Prostate gland (tissue), 2 donors: ENCODE results near the gene HTR3E. TPM values are rescaled to one million over a fixed set of nuclear protein-coding genes. Genes with fewer than 3 reads are reported as not detected.

Experiments
- DNase-seq: peaks from one replicate; pipeline ENCODE4 v3.0.0-alpha.2; 2019; ENCODE audit warnings: low spot score
- H3K27ac ChIP-seq, 2 donors: fragments of 200-600 bp; sonication (generic); 2 replicates each; pipeline ENCODE4 v1.5.1; 2017 to 2019
- H3K27me3 ChIP-seq: fragments of 200-600 bp; sonication (generic); replicated peaks from 2 replicates; pipeline ENCODE4 v1.5.1; 2019; ENCODE audit not compliant: insufficient read depth
- H3K36me3 ChIP-seq, 2 donors: fragments of 200-600 bp; sonication (generic); 1 replicate in 1 of 2; 2 replicates in 1 of 2; pipeline versions ENCODE4 v1.5.1 to v1.8.1; 2017 to 2019
- H3K4me1 ChIP-seq: fragments of 200-600 bp; sonication (generic); replicated peaks from 2 replicates; pipeline ENCODE4 v1.5.1; 2019
- H3K4me3 ChIP-seq, 2 donors: fragments of 200-600 bp; sonication (generic); 2 replicates each; pipeline ENCODE4 v1.5.1; 2017 to 2019
- H3K9me3 ChIP-seq: fragments of 200-600 bp; sonication (generic); 2 replicates; pipeline ENCODE4 v1.5.1; 2017
- CTCF ChIP-seq, 4 experiments: fragments of 200-600 bp in 2 of 4; fragments of 450-650 bp in 2 of 4; sonication (generic) in 2 of 4; IDR thresholded peaks; 1 replicate in 3 of 4; 2 replicates in 1 of 4; pipeline ENCODE4 v1.5.1; 2016 to 2019; ENCODE audit warnings: antibody characterized with exemption in 4 of 4, mild to moderate bottlenecking in 2 of 4, moderate library complexity in 2 of 4
- POLR2A ChIP-seq: fragments of 450-650 bp; IDR thresholded peaks from one replicate; pipeline ENCODE4 v1.6.1; 2016; ENCODE audit warnings: antibody characterized with exemption, mild to moderate bottlenecking
- POLR2AphosphoS5 ChIP-seq: sonication (generic); formaldehyde crosslinking; IDR thresholded peaks from one replicate; pipeline ENCODE4 v1.6.1; 2017; ENCODE audit warnings: antibody characterized with exemption
- WGBS: methylation state at CpG from one replicate; pipeline ENCODE4 v1.1.5; 2018; 5-methylcytosine and 5-hydroxymethylcytosine counted together
- intact Hi-C: fragments of 100-400 bp; cut with DNase I; formaldehyde crosslinking; loops from one replicate; pipeline ENCODE4 v1.14.2; 2022
- total RNA-seq, 2 donors: library from RNA; depleted of rRNA; stranded (reverse); fragments of >200 nt; gene quantifications; one replicate each; pipeline ENCODE4 v1.1.0, GENCODE V29; 2016

HTR3E gene
- total RNA-seq, 2 donors from 2014 or later = not detected

GRCh38 chr3:184082034-184082433, 14.8 kb upstream of the HTR3E start:
- H3K4me3 ChIP-seq = no peak overlapping the region

GRCh38 chr3:184082465-184082864, 14.4 kb upstream of the HTR3E start:
- no peaks in the 10 kb centered on the region for H3K36me3 ChIP-seq
- no peaks in the 10 kb centered on the region for H3K27me3 ChIP-seq
- H3K9me3 ChIP-seq = no peaks in the 10 kb centered on the region
- H3K4me1 ChIP-seq = no peaks in the 10 kb centered on the region
- 60% methylated on average over 2 of the region's 2 CpGs for WGBS
- intact Hi-C loops = no loop called here
- DNase-seq = no peak
- H3K4me3 ChIP-seq = no peak overlapping the region
- H3K27ac ChIP-seq = no peak overlapping the region
- TF ChIP-seq POLR2A = no peak

More at GRCh38 chr3:184082034-184082433, 14.8 kb upstream of the HTR3E start:
- no peaks in the 10 kb centered on the region for H3K4me1 ChIP-seq
- no peak for TF ChIP-seq CTCF (IDR thresholded peaks at IDR 0.05)
- no peak for TF ChIP-seq POLR2A
- no peak for TF ChIP-seq POLR2AphosphoS5
- H3K27ac ChIP-seq = no peak overlapping the region
- intact Hi-C loops = no loop called here
- no peaks in the 10 kb centered on the region for H3K36me3 ChIP-seq
- WGBS = 89% methylated on average over 10 of the region's 10 CpGs
- no peaks in the 10 kb centered on the region for H3K9me3 ChIP-seq
- no peaks in the 10 kb centered on the region for H3K27me3 ChIP-seq
- DNase-seq = no peak

- 32% methylated on average over 3 of the region's 3 CpGs for WGBS
- no peaks in the 10 kb centered on the region for H3K36me3 ChIP-seq
- no peaks in the 10 kb centered on the region for H3K9me3 ChIP-seq
- no peaks in the 10 kb centered on the region for H3K27me3 ChIP-seq
- H3K4me1 ChIP-seq = no peaks in the 10 kb centered on the region
- TF ChIP-seq POLR2A (no peak), POLR2AphosphoS5 (no peak), CTCF (IDR thresholded peaks at IDR 0.05) (no peak)
- no peak overlapping the region for H3K27ac ChIP-seq
- intact Hi-C loops = no loop called here
- DNase-seq = no peak
- H3K4me3 ChIP-seq = no peak overlapping the region
Observed at GRCh38 chr3:184085389-184085852, 11.4 kb upstream of the HTR3E start.

GRCh38 chr3:184092199-184092598, 4.7 kb upstream of the HTR3E start:
- TF ChIP-seq CTCF (IDR thresholded peaks at IDR 0.05) (no peak), POLR2AphosphoS5 (no peak), POLR2A (no peak)
- no peaks in the 10 kb centered on the region for H3K36me3 ChIP-seq
- no peak for DNase-seq
- H3K27me3 ChIP-seq = no peaks in the 10 kb centered on the region
- whole genome bisulfite sequencing = 93% methylated on average over 3 of the region's 3 CpGs
- intact Hi-C loops = no loop called here
- no peak overlapping the region for H3K27ac ChIP-seq
- no peaks in the 10 kb centered on the region for H3K9me3 ChIP-seq
- H3K4me1 ChIP-seq = no peaks in the 10 kb centered on the region
- H3K4me3 ChIP-seq = no peak overlapping the region

GRCh38 chr3:184097556-184097955, 692 bp downstream of the HTR3E start:
- Histone ChIP-seq H3K9me3 (no peaks in the 10 kb centered on the region), H3K27me3 (no peaks in the 10 kb centered on the region), H3K27ac (no peak overlapping the region), H3K36me3 (no peaks in the 10 kb centered on the region), H3K4me3 (no peak overlapping the region), H3K4me1 (no peaks in the 10 kb centered on the region)
- intact Hi-C loops = no loop called here
- 89% methylated on average over 6 of the region's 6 CpGs for WGBS
- no peak for DNase-seq
- TF ChIP-seq POLR2A (no peak), POLR2AphosphoS5 (no peak), CTCF (IDR thresholded peaks at IDR 0.05) (no peak)
